GM18858 (cell line): ENCODE measurements around the gene RPL13A.

Source experiments
- ATAC-seq: cut with Tn5 transposase; IDR thresholded peaks from one replicate; pipeline ENCODE4 v1.9.1; 2021; ENCODE audit not compliant: unreplicated experiment

RPL13A gene

GRCh38 chr19:49479975-49480628 lies 7.3 kb upstream of the RPL13A start:
- ATAC-seq: no peak

GRCh38 chr19:49481020-49481683 lies 6.3 kb upstream of the RPL13A start:
- ATAC-seq: no peak

DNA sequence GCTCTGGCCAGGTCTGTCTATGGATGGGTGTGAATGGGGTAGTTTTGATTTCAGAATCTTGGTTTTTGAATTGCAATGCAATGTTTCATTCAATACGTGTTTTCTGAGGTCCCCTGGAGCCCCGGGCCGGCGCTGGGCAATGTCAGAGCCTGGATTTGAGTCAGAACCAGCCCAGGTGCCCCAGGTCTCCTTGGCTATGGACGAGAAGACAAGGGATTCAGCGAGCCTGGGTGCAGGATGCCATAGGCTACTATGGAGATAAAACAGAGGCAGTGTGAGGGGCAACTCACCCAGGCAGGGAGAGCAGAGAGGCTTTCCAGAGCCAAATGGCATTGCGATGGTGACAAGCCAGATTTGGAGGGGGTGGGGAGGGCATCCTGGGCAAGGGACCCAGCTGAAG lies 1.2 kb upstream of the RPL13A start:
- ATAC-seq: no peak

DNA sequence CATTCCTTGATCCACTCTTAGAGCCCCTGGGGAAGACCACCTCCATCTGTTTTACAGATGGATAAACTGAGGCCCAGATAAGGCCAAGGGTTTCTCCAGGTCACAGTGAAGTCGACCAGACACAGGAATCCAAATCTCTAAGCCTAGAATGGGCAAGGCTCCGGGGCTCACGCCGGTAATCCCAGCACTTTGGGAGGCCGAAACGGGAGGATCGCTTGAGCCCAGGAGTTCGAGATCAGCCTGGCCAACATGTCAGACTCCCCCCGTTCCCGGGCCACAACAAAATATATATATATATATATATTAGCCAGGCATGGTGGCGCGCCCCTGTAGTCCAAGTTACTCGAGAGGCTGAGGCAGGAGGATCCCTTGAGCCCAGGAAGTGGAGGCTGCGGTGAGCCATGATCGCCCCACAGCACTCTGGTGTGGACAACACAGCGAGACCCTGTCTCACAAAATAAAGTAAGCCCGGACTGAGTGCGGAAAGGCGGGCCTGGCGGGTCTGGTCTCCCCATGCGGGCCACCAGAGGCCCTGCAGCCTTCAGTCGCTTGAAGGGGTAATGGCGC lies 615 bp upstream of the RPL13A start:
- ATAC-seq: no peak

DNA sequence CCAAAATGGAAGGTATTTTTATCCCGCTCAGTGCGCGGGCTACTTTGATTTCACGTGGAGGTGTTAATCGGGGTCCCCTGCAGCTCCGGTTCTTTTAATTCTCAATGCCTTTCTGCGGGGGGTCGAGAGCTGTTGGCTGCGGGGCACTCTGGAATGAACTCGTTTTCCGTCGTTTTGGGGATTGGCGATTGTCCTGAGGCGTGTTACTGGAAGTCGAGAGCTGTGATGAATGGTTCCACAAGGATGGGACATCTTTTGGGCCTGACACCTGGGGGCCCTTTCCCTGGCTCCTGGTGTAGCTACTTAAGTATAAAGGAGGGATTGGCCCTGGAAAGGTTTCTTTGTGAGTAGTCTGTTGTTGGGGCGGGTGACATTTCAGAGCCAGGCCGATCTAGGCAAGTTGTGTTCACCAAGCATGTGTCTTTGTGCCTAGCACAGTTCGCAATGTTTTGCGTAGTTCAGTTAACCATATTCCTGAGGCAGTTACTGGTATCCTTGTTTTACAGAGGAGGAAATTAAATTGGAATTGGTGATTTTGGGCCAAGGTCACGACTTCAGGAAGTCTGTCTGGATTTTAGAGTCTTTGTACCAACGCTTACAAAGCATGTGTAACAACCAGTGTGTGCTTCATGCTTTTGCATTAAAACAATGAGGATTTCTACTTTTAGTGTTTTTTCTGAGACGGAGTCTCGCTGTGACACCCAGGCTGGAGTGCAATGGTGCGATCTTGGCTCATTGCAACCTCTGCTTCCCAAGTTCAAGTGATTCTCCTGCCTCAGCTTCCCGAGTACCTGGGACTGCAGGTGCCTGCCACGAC lies 846 bp downstream of the RPL13A start:
- no peak for ATAC-seq

DNA sequence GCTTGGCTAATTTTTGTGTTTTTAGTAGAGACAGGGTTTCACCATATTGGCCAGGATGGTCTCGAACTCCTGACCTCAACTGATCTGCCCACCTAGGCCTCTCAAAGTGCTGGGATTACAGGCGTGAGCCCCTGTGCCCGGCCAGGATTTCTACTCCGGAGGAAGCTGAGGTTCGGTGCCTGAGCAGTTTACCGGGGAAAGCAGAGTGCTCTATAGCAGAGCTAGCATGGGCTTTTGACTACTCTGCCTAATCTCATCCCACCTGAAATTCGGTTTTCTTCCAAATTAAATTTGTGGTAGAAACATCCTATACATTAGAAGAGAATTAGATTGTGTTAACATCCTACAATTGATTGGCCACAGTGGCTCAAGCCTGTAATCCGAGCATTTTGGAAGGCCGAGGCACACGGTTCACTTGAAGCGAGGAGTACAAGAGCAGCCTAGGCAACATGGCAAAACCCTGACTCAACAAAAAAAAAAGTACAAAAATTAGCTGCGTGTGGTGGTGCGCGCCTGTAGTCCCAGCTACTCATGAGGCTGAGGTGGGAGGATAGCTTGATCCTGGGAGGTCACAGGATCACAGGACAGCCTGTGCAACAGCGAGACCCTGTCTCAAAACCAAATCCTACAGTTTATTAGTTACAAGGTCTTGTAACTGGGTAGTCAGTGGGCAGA lies 1.6 kb downstream of the RPL13A start:
- ATAC-seq: no peak

DNA sequence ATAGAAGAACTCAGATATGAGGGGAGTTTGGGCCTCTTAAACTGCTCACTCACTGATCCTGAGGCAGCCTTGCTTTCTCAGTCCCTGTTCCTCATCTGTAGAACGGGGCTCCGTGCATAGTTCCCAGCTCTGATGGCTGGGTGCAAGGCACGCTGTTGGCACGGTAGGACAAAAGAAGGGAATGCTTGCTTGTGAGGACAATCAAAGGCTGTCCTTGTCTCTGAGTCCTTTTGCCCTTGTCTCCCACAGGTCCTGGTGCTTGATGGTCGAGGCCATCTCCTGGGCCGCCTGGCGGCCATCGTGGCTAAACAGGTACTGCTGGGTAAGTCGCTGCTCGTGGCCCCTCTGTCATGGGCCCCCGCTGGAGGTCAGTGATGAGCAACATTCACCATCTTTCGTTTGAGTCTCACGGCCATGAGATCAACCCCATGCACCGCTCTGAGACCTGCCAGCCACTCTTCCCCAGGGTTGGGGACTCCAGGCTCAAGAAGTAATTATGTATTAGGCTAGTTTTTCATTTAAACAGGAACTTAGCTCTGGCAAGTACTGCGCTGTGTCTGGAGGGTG lies 2.3 kb downstream of the RPL13A start:
- ATAC-seq: no peak

DNA sequence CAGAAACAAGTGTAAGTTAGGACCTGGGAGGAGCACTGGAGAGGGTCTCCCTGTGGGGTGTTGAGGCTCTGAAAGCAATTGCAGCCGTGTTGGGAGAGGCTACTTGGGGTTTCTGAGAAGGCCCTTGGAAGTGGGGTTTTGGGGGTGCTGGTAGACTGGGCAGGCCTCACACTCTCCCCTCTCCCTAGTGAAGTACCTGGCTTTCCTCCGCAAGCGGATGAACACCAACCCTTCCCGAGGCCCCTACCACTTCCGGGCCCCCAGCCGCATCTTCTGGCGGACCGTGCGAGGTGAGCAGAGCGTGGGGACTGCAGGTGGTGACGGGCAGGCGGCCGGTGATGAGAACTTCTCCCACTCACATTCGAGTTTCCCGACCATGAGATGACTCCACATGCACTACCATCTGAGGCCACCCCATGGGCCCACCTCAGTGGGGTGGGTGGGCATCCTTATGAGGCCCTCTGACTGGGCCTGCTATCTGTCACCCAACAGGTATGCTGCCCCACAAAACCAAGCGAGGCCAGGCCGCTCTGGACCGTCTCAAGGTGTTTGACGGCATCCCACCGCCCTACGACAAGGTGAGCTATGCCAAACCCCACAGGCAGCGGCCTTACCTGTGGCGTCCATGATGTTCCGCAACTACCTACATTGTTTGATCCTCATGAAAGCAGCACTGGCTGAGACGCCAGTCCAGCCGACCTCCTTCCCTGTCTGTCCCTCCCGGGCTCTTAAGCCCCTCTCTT lies 3.0 kb downstream of the RPL13A start:
- ATAC-seq: no peak

- no peak for ATAC-seq
Measured at GRCh38 chr19:49491030-49491803, 3.8 kb downstream of the RPL13A start.

- no peak for ATAC-seq
Measured at GRCh38 chr19:49491804-49492572, 4.6 kb downstream of the RPL13A start.

DNA sequence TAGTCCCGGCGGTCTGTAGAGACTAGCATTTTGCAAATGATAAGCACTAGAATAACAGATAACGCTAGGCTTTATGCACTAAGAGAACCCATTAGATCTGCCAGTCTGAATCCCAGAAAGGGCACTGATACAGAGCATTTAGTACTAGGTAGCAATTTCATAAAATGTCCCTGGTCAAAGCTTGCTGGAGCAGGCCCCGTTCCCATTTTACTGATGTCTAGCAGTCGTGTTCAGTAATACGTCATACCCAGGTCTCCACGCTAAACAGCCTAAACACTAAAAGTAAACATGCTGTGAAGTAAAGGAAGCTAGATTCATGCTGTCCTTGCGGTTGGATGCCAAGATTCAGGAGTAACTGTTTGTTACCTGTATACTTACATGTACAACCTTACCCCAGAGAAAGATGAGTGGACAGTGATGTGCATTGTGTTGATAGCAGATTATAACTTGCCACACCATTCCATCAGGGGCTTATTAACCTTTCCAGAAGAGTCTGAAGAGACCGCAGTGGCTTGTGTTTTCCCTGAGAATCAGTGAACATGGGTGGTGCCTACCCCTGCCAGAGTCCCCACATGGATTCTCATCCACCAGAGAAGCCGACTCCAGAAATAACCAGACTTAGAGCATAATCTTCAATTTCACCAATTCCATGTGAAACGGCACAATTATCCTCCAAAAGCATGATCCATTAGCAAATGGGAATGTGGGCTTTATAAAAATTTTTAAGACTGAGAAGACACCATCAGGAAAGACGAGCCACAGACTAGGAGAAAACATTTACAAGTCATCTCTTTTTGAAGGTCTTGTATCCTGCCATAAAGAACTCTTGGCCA lies 5.4 kb downstream of the RPL13A start:
- no peak for ATAC-seq

GRCh38 chr19:49496574-49497008 lies 9.2 kb downstream of the RPL13A start:
- no peak for ATAC-seq

DNA sequence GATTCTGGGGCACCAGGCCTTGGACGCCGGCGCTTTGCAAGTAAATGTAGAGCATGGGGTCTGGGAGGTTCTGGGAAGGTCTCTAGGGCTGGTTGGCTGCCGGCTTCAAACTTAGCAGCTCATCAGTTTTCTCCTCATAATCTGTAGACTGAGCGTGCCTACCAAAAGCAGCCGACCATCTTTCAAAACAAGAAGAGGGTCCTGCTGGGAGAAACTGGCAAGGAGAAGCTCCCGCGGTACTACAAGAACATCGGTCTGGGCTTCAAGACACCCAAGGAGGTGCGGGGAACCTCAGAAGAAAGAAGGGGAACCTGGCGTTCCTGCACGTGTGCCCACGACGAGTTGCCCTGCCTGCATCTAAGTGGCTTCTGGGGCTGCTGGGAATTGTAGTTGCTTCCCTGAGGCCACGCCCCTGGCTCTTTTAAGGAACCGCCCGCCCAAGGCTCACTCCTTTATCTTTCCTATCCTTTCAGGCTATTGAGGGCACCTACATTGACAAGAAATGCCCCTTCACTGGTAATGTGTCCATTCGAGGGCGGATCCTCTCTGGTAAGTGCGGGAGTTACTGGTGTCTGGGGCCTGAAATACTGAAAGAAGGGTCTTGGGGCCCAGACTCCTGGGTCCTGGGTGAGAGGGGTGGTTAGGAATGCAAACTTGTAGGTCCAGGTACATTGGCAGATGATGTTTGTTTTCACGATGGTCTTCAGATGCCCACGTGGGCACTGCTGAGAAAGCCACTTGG lies 9.8 kb downstream of the RPL13A start:
- no peak for ATAC-seq

GRCh38 chr19:49497789-49498103 lies 10.3 kb downstream of the RPL13A start:
- ATAC-seq: no peak

- no peak for ATAC-seq
Measured at GRCh38 chr19:49498475-49498874, 11.1 kb downstream of the RPL13A start.

GRCh38 chr19:49499030-49499670 lies 11.7 kb downstream of the RPL13A start:
- no peak for ATAC-seq
